Type B pancreatic cell (in vitro differentiated cells): ENCODE results near the gene SLC2A4. TPM values are rescaled to one million over a fixed set of nuclear protein-coding genes. Genes with fewer than 3 reads are reported as not detected.

Experiments
- DNase-seq: peaks from one replicate; pipeline ENCODE4 v3.0.0; 2021; ENCODE audit warnings: mixed read lengths; ENCODE audit not compliant: unreplicated experiment; ENCODE audit errors: extremely low spot score
- H3K27ac Mint-ChIP-seq: 2 replicates; pipeline ENCODE4 v1.8.0; 2021; ENCODE audit warnings: mild to moderate bottlenecking, mixed read lengths
- H3K27me3 Mint-ChIP-seq: 2 replicates; pipeline ENCODE4 v1.8.0; 2021; ENCODE audit warnings: mixed read lengths
- H3K36me3 Mint-ChIP-seq: 2 replicates; pipeline ENCODE4 v1.8.0; 2021; ENCODE audit warnings: mixed read lengths
- H3K4me1 Mint-ChIP-seq: one replicate; pipeline ENCODE4 v1.8.0; 2021; ENCODE audit warnings: mixed read lengths; ENCODE audit not compliant: unreplicated experiment
- H3K4me3 Mint-ChIP-seq: 2 replicates; pipeline ENCODE4 v1.8.0; 2021; ENCODE audit warnings: mild to moderate bottlenecking, mixed read lengths
- H3K9me3 Mint-ChIP-seq: 2 replicates; pipeline ENCODE4 v1.8.0; 2021; ENCODE audit warnings: mixed read lengths
- total RNA-seq: library from RNA; stranded (reverse); gene quantifications from 2 replicates; pipeline ENCODE4 v1.2.1, GENCODE V29; 2021; ENCODE audit warnings: low replicate concordance
- TF ChIP-seq, protein P1 (sequence below): fragments of 200-600 bp; sonication (generic); conservative IDR thresholded peaks from 2 replicates; pipeline ENCODE4 v1.5.0; 2021; ENCODE audit warnings: antibody characterized with exemption, mild to moderate bottlenecking

SLC2A4 gene
- total RNA-seq, 1 donor from 2014 or later: 4.0 TPM

DNA sequence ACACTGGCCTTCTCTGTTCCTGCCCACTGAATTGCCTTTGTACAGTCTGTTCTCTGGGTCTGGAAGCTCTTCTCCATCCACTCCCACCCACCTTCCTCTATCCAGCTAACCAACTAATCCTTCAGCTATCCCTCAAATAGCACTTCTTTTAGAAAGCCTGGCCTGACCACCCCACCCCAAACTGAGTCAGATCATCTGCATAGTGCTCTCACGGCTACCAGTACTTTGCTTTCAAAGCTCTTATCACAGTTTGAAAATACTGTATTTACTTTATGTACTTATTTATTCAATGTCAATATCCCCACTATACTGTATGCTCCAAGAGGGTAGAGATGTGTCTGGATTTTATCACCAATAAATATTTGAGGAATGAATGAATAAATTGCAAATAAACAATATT is 14.7 kb upstream of the SLC2A4 start:
- H3K36me3 Mint-ChIP-seq: no peaks in the 10 kb centered on the region
- peak overlapping the region; percentile 16 for H3K4me3 Mint-ChIP-seq
- peaks cover 6% of the 10 kb centered on the region for H3K4me1 Mint-ChIP-seq
- TF ChIP-seq, protein P1, sequence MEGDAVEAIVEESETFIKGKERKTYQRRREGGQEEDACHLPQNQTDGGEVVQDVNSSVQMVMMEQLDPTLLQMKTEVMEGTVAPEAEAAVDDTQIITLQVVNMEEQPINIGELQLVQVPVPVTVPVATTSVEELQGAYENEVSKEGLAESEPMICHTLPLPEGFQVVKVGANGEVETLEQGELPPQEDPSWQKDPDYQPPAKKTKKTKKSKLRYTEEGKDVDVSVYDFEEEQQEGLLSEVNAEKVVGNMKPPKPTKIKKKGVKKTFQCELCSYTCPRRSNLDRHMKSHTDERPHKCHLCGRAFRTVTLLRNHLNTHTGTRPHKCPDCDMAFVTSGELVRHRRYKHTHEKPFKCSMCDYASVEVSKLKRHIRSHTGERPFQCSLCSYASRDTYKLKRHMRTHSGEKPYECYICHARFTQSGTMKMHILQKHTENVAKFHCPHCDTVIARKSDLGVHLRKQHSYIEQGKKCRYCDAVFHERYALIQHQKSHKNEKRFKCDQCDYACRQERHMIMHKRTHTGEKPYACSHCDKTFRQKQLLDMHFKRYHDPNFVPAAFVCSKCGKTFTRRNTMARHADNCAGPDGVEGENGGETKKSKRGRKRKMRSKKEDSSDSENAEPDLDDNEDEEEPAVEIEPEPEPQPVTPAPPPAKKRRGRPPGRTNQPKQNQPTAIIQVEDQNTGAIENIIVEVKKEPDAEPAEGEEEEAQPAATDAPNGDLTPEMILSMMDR: no peak
- peak overlapping the region; percentile 58 for H3K27ac Mint-ChIP-seq
- H3K9me3 Mint-ChIP-seq: no peaks in the 10 kb centered on the region
- no peak for DNase-seq
- H3K27me3 Mint-ChIP-seq: peaks cover 51% of the 10 kb centered on the region

DNA sequence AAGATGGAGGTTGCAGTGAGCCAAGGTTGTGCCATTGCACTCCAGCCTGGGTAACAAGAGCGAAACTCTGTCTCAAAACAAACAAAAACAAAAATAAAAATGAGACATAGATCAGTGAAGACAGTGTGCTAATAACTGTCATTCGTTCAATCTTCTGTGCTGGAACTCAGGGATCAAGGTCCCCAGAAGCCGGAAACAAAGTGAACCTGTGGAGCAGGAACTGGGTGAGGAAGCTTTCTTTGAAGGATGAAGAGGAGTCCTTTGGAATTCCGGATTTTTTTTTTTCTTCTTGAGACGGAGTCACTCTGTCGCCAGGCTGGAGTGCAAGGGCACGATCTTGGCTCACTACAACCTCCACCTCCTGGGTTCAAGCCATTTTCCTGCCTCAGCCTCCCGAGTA is 2.1 kb upstream of the SLC2A4 start:
- no peak overlapping the region for H3K4me3 Mint-ChIP-seq
- TF ChIP-seq, protein P1: no peak
- DNase-seq: no peak
- no peaks in the 10 kb centered on the region for H3K9me3 Mint-ChIP-seq
- H3K27me3 Mint-ChIP-seq: peaks cover 6% of the 10 kb centered on the region
- H3K4me1 Mint-ChIP-seq: peaks cover 15% of the 10 kb centered on the region
- H3K27ac Mint-ChIP-seq: no peak overlapping the region
- no peaks in the 10 kb centered on the region for H3K36me3 Mint-ChIP-seq

- Mint-ChIP-seq H3K9me3 (no peaks in the 10 kb centered on the region), H3K27me3 (peaks cover 6% of the 10 kb centered on the region), H3K4me3 (peak overlapping the region; percentile 88), H3K36me3 (no peaks in the 10 kb centered on the region), H3K4me1 (peaks cover 15% of the 10 kb centered on the region), H3K27ac (peak overlapping the region; percentile 83)
- TF ChIP-seq, protein P1: peak; percentile 89
- peak; percentile 86 for DNase-seq
Observed at GRCh38 chr17:7280519-7281073, 922 bp upstream of the SLC2A4 start.

DNA sequence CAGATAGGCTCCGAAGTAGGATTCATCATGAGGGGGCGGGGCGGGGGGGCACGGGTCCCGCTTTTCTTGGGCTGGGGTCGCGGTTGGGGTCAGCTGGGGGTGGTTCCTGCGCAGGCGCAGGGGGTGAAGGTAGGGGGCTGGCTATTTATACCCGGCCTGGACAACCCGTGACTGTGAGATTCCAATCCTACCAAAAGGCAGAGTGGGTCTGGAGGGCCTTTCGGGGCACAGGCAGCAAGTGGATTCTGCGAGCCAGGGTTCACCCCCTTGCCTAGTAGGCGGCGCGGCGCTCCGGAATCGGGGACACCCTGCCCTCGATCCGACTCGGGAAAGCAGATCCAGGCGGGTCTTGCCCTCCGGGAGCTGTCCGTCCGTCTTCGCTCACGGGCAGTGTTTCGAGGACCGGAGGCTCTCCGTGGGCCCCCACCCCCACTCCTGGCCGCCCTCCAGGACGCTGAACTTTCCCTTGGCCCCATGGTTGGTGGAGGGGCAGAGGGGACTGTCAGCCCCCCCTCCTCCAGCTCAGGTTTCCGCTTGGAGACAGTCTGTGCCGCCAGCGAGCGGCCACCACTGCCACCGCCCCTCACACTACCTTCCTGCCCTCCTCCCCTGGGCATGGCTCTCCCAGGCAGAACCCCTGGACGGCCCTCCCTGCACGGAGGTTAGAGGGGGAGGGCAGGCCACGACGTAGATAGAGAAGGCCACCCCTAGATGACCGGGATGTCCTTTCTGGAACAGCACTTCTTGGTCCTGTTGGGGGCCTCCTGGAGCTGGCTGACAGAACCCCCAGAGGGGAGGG is 634 bp downstream of the SLC2A4 start:
- TF ChIP-seq, protein P1: no peak
- H3K4me3 Mint-ChIP-seq: peak overlapping the region; percentile 88
- no peaks in the 10 kb centered on the region for H3K9me3 Mint-ChIP-seq
- H3K36me3 Mint-ChIP-seq: no peaks in the 10 kb centered on the region
- DNase-seq: no peak
- no peak overlapping the region for H3K27ac Mint-ChIP-seq
- H3K27me3 Mint-ChIP-seq: peaks cover 6% of the 10 kb centered on the region
- peaks cover 15% of the 10 kb centered on the region for H3K4me1 Mint-ChIP-seq

- Mint-ChIP-seq H3K9me3 (no peaks in the 10 kb centered on the region), H3K27me3 (peaks cover 8% of the 10 kb centered on the region), H3K4me1 (peaks cover 15% of the 10 kb centered on the region), H3K36me3 (no peaks in the 10 kb centered on the region), H3K27ac (no peak overlapping the region), H3K4me3 (peak overlapping the region; percentile 88)
- TF ChIP-seq, protein P1: no peak
- no peak for DNase-seq
Observed at GRCh38 chr17:7282752-7283321, 1.3 kb downstream of the SLC2A4 start.
